HL-60 (cell line): Measurements from ENCODE around the gene RSRC2.

Experiments used
- DNase-seq, 2 experiments: peaks; one replicate each; pipeline ENCODE4 v3.0.0-alpha.2; 2010 to 2020; ENCODE audit warnings: low read depth in 1 of 2, low spot score in 1 of 2
- H3K27ac ChIP-seq: fragments of 250-450 bp; sonication (Bioruptor Pico); replicated peaks from 2 replicates; pipeline ENCODE4 v1.5.1; 2020; ENCODE audit warnings: mild to moderate bottlenecking, moderate library complexity
- H3K27me3 ChIP-seq: fragments of 250-450 bp; sonication (Bioruptor Pico); 2 replicates; pipeline ENCODE4 v1.5.1; 2021; ENCODE audit warnings: mild to moderate bottlenecking, moderate library complexity; ENCODE audit not compliant: insufficient read depth, poor library complexity, severe bottlenecking
- H3K4me3 ChIP-seq: replicated peaks from 2 replicates; pipeline ENCODE4 v1.5.1; 2011; ENCODE audit warnings: mild to moderate bottlenecking, control low read depth, low read length; ENCODE audit not compliant: insufficient read depth
- GABPA ChIP-seq: IDR thresholded peaks from 2 replicates; pipeline ENCODE4 v1.6.1; 2012; ENCODE audit warnings: low read depth
- POLR2AphosphoS5 ChIP-seq: IDR thresholded peaks from 2 replicates; pipeline ENCODE4 v1.6.1; 2012; ENCODE audit warnings: low read depth
- REST ChIP-seq: IDR thresholded peaks from 2 replicates; pipeline ENCODE4 v1.6.1; 2012; ENCODE audit warnings: low read depth; ENCODE audit not compliant: insufficient replicate concordance
- SPI1 ChIP-seq: IDR thresholded peaks from 2 replicates; pipeline ENCODE4 v1.6.1; 2012; ENCODE audit warnings: low read depth, mild to moderate bottlenecking, borderline replicate concordance
- TF ChIP-seq, protein P1 (sequence below): IDR thresholded peaks from one replicate; pipeline ENCODE4 v1.5.1; 2011; ENCODE audit warnings: low read length, control low read depth, inconsistent platforms; ENCODE audit not compliant: insufficient read depth

The RSRC2 gene

GRCh38 chr12:122563361-122563760 is 36.6 kb upstream of the RSRC2 start:
- H3K27me3 ChIP-seq, result no peaks in the 10 kb centered on the region
- H3K27ac ChIP-seq, result no peak overlapping the region
- TF ChIP-seq GABPA, result no peak
- TF ChIP-seq REST, result no peak
- no peak for TF ChIP-seq SPI1
- no peak overlapping the region for H3K4me3 ChIP-seq
- DNase-seq, result no peak

DNA sequence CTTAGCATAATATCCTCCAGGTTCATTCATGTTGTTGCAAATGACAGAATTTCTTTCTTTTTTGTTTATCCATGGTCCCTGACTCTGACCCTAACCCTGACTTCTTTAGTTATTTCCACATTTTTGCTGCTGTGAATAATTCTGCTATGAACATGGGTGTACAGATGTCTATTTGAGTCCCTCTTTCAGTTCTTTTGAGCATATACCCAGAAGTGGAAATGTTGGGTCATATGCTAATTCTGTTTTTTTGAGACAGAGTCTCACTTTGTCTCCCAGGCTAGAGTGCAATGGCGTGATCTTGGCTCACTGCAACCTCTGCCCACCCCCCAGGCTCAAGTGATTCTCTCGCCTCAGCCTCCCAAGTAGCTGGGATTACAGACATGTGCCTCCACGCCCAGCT is 33.4 kb upstream of the RSRC2 start:
- Histone ChIP-seq H3K4me3 (no peak overlapping the region), H3K27ac (no peak overlapping the region), H3K27me3 (no peaks in the 10 kb centered on the region)
- no peak for DNase-seq
- TF ChIP-seq SPI1, result no peak
- TF ChIP-seq GABPA, result no peak
- TF ChIP-seq, protein P1, sequence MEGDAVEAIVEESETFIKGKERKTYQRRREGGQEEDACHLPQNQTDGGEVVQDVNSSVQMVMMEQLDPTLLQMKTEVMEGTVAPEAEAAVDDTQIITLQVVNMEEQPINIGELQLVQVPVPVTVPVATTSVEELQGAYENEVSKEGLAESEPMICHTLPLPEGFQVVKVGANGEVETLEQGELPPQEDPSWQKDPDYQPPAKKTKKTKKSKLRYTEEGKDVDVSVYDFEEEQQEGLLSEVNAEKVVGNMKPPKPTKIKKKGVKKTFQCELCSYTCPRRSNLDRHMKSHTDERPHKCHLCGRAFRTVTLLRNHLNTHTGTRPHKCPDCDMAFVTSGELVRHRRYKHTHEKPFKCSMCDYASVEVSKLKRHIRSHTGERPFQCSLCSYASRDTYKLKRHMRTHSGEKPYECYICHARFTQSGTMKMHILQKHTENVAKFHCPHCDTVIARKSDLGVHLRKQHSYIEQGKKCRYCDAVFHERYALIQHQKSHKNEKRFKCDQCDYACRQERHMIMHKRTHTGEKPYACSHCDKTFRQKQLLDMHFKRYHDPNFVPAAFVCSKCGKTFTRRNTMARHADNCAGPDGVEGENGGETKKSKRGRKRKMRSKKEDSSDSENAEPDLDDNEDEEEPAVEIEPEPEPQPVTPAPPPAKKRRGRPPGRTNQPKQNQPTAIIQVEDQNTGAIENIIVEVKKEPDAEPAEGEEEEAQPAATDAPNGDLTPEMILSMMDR, result no peak
- no peak for TF ChIP-seq POLR2AphosphoS5
- TF ChIP-seq REST, result no peak

- Histone ChIP-seq H3K27me3 (no peaks in the 10 kb centered on the region), H3K27ac (no peak overlapping the region), H3K4me3 (no peak overlapping the region)
- TF ChIP-seq POLR2AphosphoS5 (no peak), REST (no peak), GABPA (no peak), SPI1 (no peak)
- TF ChIP-seq, protein P1, result no peak
- DNase-seq, result no peak
Observed at GRCh38 chr12:122558745-122559641, 32.3 kb upstream of the RSRC2 start.
